Body of pancreas (tissue), 4 donors: Measurements from ENCODE around the gene ELAVL1.

Experiments
- CTCF ChIP-seq, 7 experiments: fragments of 450-650 bp in 4 of 7; fragments of 200-600 bp in 3 of 7; sonication (generic) in 3 of 7; IDR thresholded peaks; one replicate each; pipeline ENCODE4 v1.5.1; 2016 to 2019; ENCODE audit warnings: antibody characterized with exemption in 7 of 7
- POLR2A ChIP-seq, 3 donors: fragments of 450-650 bp; IDR thresholded peaks; one replicate each; pipeline ENCODE4 v1.6.1; 2016; ENCODE audit warnings: antibody characterized with exemption in 3 of 3, mild to moderate bottlenecking in 2 of 3

GRCh38 chr19:7980635-7981121 lies 24.8 kb downstream of the ELAVL1 start:
- TF ChIP-seq POLR2A (IDR thresholded peaks at IDR 0.05) (no peak), CTCF (IDR thresholded peaks at IDR 0.05) (no peak)
